Activated CD4-positive, alpha-beta T cell treated with anti-CD3 and anti-CD28 coated beads, Interleukin-2, amount 10 ng/mL, durations not matched to agents 7 days and 5 days (primary cell): ENCODE measurements around the gene CASP10. TPM values are rescaled to one million over a fixed set of nuclear protein-coding genes. Genes with fewer than 3 reads are reported as not detected.
A peak's percentile ranks its signal among the peaks of the same experiment; 100 is the strongest.

Experiments
- CTCF ChIA-PET: fragments of 350-600 bp; sonication (Branson Sonifier 250); formaldehyde crosslinking; loops from one replicate; lab custom pipeline; 2021; ENCODE audit warnings: antibody characterized with exemption; lab: Charles Lee
- POLR2A ChIA-PET: fragments of 350-600 bp; sonication (Branson Sonifier 250); formaldehyde crosslinking; loops from one replicate; lab custom pipeline; 2021; ENCODE audit warnings: antibody characterized with exemption; lab: Charles Lee
- DNase-seq: peaks from one replicate; pipeline ENCODE4 v3.0.0-alpha.2; 2020
- H3K27ac Mint-ChIP-seq: one replicate; pipeline ENCODE4 v1.8.0; 2021; ENCODE audit warnings: mild to moderate bottlenecking, moderate library complexity, mixed read lengths
- H3K27me3 Mint-ChIP-seq: one replicate; pipeline ENCODE4 v1.8.0; 2021; ENCODE audit warnings: mixed read lengths
- H3K36me3 Mint-ChIP-seq: one replicate; pipeline ENCODE4 v1.8.0; 2021; ENCODE audit warnings: low read depth, mixed read lengths
- H3K4me1 Mint-ChIP-seq: one replicate; pipeline ENCODE4 v1.8.0; 2021; ENCODE audit warnings: mixed read lengths
- H3K4me3 Mint-ChIP-seq: one replicate; pipeline ENCODE4 v1.8.0; 2021; ENCODE audit warnings: mild to moderate bottlenecking, moderate library complexity, mixed read lengths
- H3K9me3 Mint-ChIP-seq: one replicate; pipeline ENCODE4 v1.8.0; 2021; ENCODE audit warnings: mixed read lengths
- total RNA-seq, 2 experiments: library from RNA; stranded (reverse); gene quantifications; one replicate each; pipeline ENCODE4 v1.2.3, GENCODE V29; 2021

CASP10 gene
- total RNA-seq, 2 experiments from 2014 or later, result 45.0 to 49.6 TPM

- Mint-ChIP-seq H3K27me3 (no peaks in the 10 kb centered on the region), H3K9me3 (peaks cover 8% of the 10 kb centered on the region), H3K4me3 (peak overlapping the region; percentile 90), H3K36me3 (peaks cover 67% of the 10 kb centered on the region), H3K27ac (peak overlapping the region; percentile 79), H3K4me1 (peaks cover 52% of the 10 kb centered on the region)
- ChIA-PET CTCF (interaction anchor here (1.1 to 1.4 kb wide), 5 partner anchors 8 to 241 kb away, joined by 3 to 7 read pairs (median 3); no protein-coding TSS in a partner anchor), POLR2A (no interaction called here)
- no peak for DNase-seq
Observed at GRCh38 chr2:201185863-201186262, 2.9 kb downstream of the CASP10 start.

GRCh38 chr2:201186982-201187381 lies 4.0 kb downstream of the CASP10 start:
- peaks cover 74% of the 10 kb centered on the region for H3K36me3 Mint-ChIP-seq
- DNase-seq, result no peak
- H3K4me1 Mint-ChIP-seq, result peaks cover 62% of the 10 kb centered on the region
- peaks cover 8% of the 10 kb centered on the region for H3K9me3 Mint-ChIP-seq
- ChIA-PET CTCF (no interaction called here), POLR2A (no interaction called here)
- H3K4me3 Mint-ChIP-seq, result peak overlapping the region; percentile 12
- H3K27me3 Mint-ChIP-seq, result no peaks in the 10 kb centered on the region
- no peak overlapping the region for H3K27ac Mint-ChIP-seq

DNA sequence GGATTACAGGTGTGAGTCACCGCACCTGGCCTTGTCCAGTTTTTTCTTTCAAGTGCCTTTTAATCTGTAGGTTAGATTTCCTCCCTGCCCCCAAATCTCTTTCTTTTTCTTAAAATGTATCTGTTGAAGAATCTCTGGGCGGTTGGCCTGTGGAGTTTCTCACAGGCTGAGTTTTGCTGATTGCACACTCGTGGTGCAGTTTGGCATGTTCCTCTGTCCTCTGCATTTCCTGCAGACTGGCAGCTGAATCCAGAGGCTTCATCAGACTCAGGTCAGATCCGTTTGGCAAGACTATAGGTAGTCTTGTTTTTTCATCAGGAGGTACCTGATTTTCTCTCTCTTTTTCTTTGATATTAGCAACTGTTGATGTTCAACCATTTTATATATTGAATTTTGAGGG lies 5.5 kb downstream of the CASP10 start:
- H3K9me3 Mint-ChIP-seq, result peaks cover 8% of the 10 kb centered on the region

GRCh38 chr2:201191132-201191875 lies 8.4 kb downstream of the CASP10 start:
- no peaks in the 10 kb centered on the region for H3K27me3 Mint-ChIP-seq
- POLR2A ChIA-PET, result interaction anchor here (0.9 to 1.0 kb wide), 2 partner anchors 8 to 42 kb away, joined by 3 to 4 read pairs; partner anchors contain the start of gene CASP10
- CTCF ChIA-PET, result interaction anchor here (0.7 to 1.7 kb wide), 6 partner anchors 9 to 255 kb away, joined by 3 to 8 read pairs (median 4); partner anchors contain the start of gene CASP10
- peaks cover 8% of the 10 kb centered on the region for H3K9me3 Mint-ChIP-seq
- H3K4me1 Mint-ChIP-seq, result peaks cover 81% of the 10 kb centered on the region
- H3K4me3 Mint-ChIP-seq, result peak overlapping the region; percentile 54
- H3K36me3 Mint-ChIP-seq, result peaks cover 81% of the 10 kb centered on the region
- peak overlapping the region; percentile 77 for H3K27ac Mint-ChIP-seq
- peak; percentile 53 for DNase-seq

More for the DNA sequence above, 5.5 kb downstream of the CASP10 start:
- ChIA-PET POLR2A (no interaction called here), CTCF (interaction anchor here (0.7 to 1.5 kb wide), 3 partner anchors 10 to 1247 kb away, joined by 3 to 6 read pairs (median 3); no protein-coding TSS in a partner anchor)
- Mint-ChIP-seq H3K27me3 (no peaks in the 10 kb centered on the region), H3K4me1 (peaks cover 69% of the 10 kb centered on the region), H3K27ac (no peak overlapping the region), H3K4me3 (no peak overlapping the region), H3K36me3 (peaks cover 85% of the 10 kb centered on the region)
- no peak for DNase-seq

DNA sequence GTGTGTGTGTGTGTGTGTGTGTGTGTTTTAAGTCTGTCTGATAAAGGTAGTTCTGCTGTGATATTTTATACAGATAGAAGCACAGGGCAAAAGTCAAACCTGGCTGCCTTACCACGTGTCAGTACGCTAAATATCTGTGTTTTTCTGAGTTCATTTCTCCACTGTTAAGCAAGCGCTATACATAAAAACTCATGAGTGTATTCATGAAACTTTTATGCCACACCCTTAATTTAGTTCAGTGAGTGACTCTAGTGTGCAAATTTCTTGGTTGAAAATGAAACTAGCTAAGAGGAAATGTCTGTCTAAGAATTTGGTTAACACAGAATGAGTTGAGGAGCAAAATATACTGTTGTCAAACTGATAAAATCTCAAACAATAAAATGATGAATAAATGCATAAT lies 11.2 kb downstream of the CASP10 start:
- POLR2A ChIA-PET, result interaction anchor here (0.5 to 1.2 kb wide), 2 partner anchors 40 to 306 kb away, joined by 3 to 6 read pairs; no protein-coding TSS in a partner anchor
- H3K4me3 Mint-ChIP-seq, result peak overlapping the region; percentile 65
- peaks cover 75% of the 10 kb centered on the region for H3K36me3 Mint-ChIP-seq
- no peaks in the 10 kb centered on the region for H3K27me3 Mint-ChIP-seq
- H3K4me1 Mint-ChIP-seq, result peaks cover 70% of the 10 kb centered on the region
- H3K27ac Mint-ChIP-seq, result peak overlapping the region; percentile 92
- CTCF ChIA-PET, result interaction anchor here (0.6 to 4.2 kb wide), 10 partner anchors 8 to 660 kb away, joined by 3 to 31 read pairs (median 4); partner anchors contain the start of gene CASP10
- no peak for DNase-seq
- H3K9me3 Mint-ChIP-seq, result no peaks in the 10 kb centered on the region

DNA sequence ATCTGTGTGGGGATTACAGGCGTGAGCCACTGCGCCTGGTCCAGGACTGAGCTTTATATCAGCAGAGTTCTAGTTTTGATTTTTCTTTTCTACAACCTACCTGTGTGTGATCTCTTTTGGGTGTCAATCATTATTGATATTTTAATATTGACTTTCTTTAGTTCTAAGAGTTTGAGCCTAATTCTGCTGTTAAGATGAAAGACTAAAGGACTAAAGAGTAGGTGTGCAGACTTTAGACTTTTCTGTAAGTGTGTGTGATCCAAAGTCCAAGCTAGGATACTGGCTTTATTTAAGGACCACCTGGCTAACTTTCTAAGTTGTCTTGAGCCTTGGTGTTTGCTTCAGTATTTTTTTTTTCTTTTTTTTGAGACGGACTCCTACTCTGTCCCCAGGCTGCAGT lies 12.4 kb downstream of the CASP10 start:
- Mint-ChIP-seq H3K27ac (peak overlapping the region; percentile 68), H3K36me3 (peaks cover 71% of the 10 kb centered on the region), H3K27me3 (no peaks in the 10 kb centered on the region), H3K4me1 (peaks cover 65% of the 10 kb centered on the region), H3K4me3 (no peak overlapping the region), H3K9me3 (no peaks in the 10 kb centered on the region)
- POLR2A ChIA-PET, result no interaction called here
- no peak for DNase-seq
- CTCF ChIA-PET, result interaction anchor here (0.6 to 4.2 kb wide), 8 partner anchors 12 to 80 kb away, joined by 3 to 31 read pairs (median 4); partner anchors contain the start of gene CASP10

GRCh38 chr2:201196003-201196402 lies 13.1 kb downstream of the CASP10 start:
- peaks cover 73% of the 10 kb centered on the region for H3K36me3 Mint-ChIP-seq

DNA sequence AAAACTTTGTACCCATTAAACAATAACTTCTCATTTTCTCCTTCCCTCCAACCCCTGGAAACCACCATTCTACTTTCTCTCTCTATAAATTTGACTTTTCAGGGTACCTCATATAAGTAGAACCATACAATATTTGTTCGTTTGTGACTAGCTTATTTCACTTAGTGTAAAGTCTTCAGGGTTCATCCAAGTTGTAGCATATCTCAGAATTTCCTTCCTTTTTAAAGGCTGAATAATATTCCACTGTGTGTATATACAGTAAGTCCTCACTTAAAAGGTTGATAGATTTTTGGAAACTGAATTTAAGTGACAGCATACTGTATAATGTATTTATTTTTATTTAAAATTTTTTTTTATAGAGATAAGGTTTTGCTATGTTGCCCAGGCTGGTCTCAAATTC lies 13.9 kb downstream of the CASP10 start:
- no peak overlapping the region for H3K4me3 Mint-ChIP-seq
- peak overlapping the region; percentile 2 for H3K27ac Mint-ChIP-seq

More at GRCh38 chr2:201196003-201196402, 13.1 kb downstream of the CASP10 start:
- H3K4me1 Mint-ChIP-seq, result peaks cover 60% of the 10 kb centered on the region
- H3K27me3 Mint-ChIP-seq, result no peaks in the 10 kb centered on the region
- POLR2A ChIA-PET, result no interaction called here
- CTCF ChIA-PET, result interaction anchor here (1.1 to 4.2 kb wide), 4 partner anchors 13 to 44 kb away, joined by 3 to 31 read pairs (median 10); partner anchors contain the start of gene CASP10
- no peaks in the 10 kb centered on the region for H3K9me3 Mint-ChIP-seq
- H3K27ac Mint-ChIP-seq, result peak overlapping the region; percentile 62
- no peak overlapping the region for H3K4me3 Mint-ChIP-seq
- no peak for DNase-seq

DNA sequence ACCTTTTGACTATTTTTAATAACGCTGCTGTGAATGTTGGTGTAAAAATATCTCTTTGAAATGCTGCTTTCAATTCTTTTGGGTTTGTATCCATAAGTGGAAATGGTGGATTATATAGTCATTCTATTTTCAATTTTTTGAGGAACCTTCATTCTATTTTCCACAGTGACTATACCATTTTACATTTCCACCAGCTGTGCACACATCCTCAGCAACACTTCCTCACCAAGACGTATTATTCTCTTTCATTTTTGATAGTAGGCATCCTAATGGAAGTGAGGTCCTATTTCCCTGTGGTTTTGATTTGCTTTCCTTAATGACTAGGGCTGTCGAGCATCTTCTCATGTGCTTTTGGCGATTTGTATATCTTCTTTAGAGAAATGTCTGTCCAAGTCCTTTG lies 14.8 kb downstream of the CASP10 start:
- Mint-ChIP-seq H3K36me3 (peaks cover 73% of the 10 kb centered on the region), H3K9me3 (no peaks in the 10 kb centered on the region), H3K4me1 (peaks cover 43% of the 10 kb centered on the region), H3K27me3 (no peaks in the 10 kb centered on the region), H3K27ac (no peak overlapping the region), H3K4me3 (no peak overlapping the region)
- DNase-seq, result no peak
- ChIA-PET POLR2A (no interaction called here), CTCF (interaction anchor here (4.2 kb wide), 1 partner anchor 35 kb away, joined by 31 read pairs; no protein-coding TSS in a partner anchor)

More for the DNA sequence above, 13.9 kb downstream of the CASP10 start:
- Mint-ChIP-seq H3K36me3 (peaks cover 72% of the 10 kb centered on the region), H3K4me1 (peaks cover 52% of the 10 kb centered on the region), H3K9me3 (no peaks in the 10 kb centered on the region), H3K27me3 (no peaks in the 10 kb centered on the region)
- ChIA-PET POLR2A (no interaction called here), CTCF (interaction anchor here (0.6 to 4.2 kb wide), 2 partner anchors 36 to 729 kb away, joined by 3 to 31 read pairs; no protein-coding TSS in a partner anchor)
- no peak for DNase-seq

DNA sequence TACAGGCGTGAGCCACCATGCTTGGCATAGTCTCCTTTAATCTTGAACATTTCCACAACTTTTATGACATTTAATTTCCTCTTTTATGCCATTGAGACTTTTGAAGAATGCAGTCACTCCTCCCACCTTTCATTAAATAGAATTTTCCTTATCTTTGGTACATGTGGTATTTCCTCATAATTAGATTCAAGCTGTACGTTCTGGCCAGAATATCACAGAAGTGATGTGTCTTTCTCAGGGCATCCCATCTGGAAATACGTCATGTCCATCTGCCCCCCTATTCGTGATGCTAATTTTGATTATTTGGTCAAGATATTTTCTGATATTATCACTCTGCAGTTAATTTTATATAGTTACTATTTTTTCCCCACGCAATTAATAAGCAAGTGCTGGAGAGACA lies 16.9 kb downstream of the CASP10 start:
- Mint-ChIP-seq H3K9me3 (no peaks in the 10 kb centered on the region), H3K4me1 (peaks cover 33% of the 10 kb centered on the region), H3K27ac (no peak overlapping the region), H3K27me3 (no peaks in the 10 kb centered on the region), H3K36me3 (peaks cover 72% of the 10 kb centered on the region), H3K4me3 (no peak overlapping the region)
- CTCF ChIA-PET, result interaction anchor here (1.3 kb wide), 1 partner anchor 16 kb away, joined by 3 read pairs; no protein-coding TSS in a partner anchor
- POLR2A ChIA-PET, result no interaction called here
- no peak for DNase-seq

GRCh38 chr2:201200345-201200744 lies 17.4 kb downstream of the CASP10 start:
- Mint-ChIP-seq H3K9me3 (no peaks in the 10 kb centered on the region), H3K36me3 (peaks cover 69% of the 10 kb centered on the region), H3K27ac (no peak overlapping the region), H3K27me3 (no peaks in the 10 kb centered on the region), H3K4me3 (no peak overlapping the region), H3K4me1 (peaks cover 33% of the 10 kb centered on the region)
- CTCF ChIA-PET, result interaction anchor here (0.9 to 1.3 kb wide), 4 partner anchors 10 to 237 kb away, joined by 3 to 7 read pairs (median 4); partner anchors contain the start of gene ORC2
- no peak for DNase-seq
- POLR2A ChIA-PET, result no interaction called here

- H3K9me3 Mint-ChIP-seq, result no peaks in the 10 kb centered on the region
- CTCF ChIA-PET, result interaction anchor here (0.9 to 1.2 kb wide), 4 partner anchors 9 to 238 kb away, joined by 3 to 7 read pairs (median 4); partner anchors contain the start of gene ORC2
Observed at GRCh38 chr2:201201371-201201770, 18.4 kb downstream of the CASP10 start.

More at GRCh38 chr2:201201371-201201770, 18.4 kb downstream of the CASP10 start:
- no peak overlapping the region for H3K27ac Mint-ChIP-seq
- H3K4me1 Mint-ChIP-seq, result peaks cover 28% of the 10 kb centered on the region
- no peak overlapping the region for H3K4me3 Mint-ChIP-seq
- peaks cover 65% of the 10 kb centered on the region for H3K36me3 Mint-ChIP-seq
- H3K27me3 Mint-ChIP-seq, result no peaks in the 10 kb centered on the region
- no peak for DNase-seq
- POLR2A ChIA-PET, result no interaction called here
